HFF-Myc (cell line): ENCODE results near the gene PIK3R5.
"Not testable (repeated sequence)": the region's sequence is repeated elsewhere in the genome, so short reads cannot be mapped to it uniquely, and the experiment has no call there.

Experiments used
- DNase-seq: peaks from one replicate; pipeline ENCODE4 v3.0.0-alpha.2; 2011; ENCODE audit warnings: low read depth; ENCODE audit errors: extremely low read depth
- H3K4me3 ChIP-seq: replicated peaks from 2 replicates; pipeline ENCODE4 v1.5.1; 2011; ENCODE audit warnings: low read depth, mild to moderate bottlenecking, control low read depth, low read length
- CTCF ChIP-seq: IDR thresholded peaks from 2 replicates; pipeline ENCODE4 v1.5.1; 2012; ENCODE audit warnings: mild to moderate bottlenecking, low read depth, low read length, control low read depth; ENCODE audit errors: missing control alignments

PIK3R5 gene

DNA sequence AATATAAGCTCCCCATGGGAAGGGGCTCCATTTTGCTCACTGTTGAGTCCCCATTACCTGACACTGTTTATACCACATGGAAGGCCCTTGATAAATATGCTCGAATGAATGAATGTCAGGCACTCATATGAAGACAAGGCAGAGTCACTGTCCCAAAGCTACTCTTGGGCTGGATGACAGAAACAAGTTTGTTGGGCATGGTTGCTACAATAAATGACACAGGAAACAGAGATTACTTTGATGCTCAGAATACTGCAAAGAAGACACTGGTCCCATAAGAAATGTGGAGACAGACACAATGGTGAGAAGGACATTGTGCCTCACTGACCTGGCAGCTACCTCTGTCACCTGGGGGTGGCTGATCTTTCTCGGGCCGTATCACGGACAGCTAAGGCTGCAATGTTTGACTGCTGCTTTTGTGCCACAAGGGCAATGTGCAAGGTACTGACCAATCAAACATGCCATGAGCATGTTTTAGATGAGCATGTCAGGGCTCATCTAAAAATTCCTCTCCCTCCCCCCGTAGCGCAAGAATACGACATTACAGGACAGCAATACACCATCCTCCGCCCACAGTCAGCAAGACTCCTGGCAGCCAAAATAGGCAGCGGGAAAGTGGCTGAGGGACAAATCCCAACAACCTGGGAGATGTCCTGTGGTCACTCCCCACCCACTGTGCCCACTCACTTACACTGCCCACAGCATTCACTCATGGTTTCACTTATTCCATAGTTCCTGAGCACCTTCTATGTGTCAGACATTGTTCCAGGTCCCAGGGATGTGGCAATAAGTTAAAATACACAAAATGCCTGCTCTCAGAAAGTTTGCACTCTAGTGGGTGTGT lies 103.1 kb downstream of the PIK3R5 start:
- DNase-seq = no peak
- no peak overlapping the region for H3K4me3 ChIP-seq
- no peak for TF ChIP-seq CTCF

DNA sequence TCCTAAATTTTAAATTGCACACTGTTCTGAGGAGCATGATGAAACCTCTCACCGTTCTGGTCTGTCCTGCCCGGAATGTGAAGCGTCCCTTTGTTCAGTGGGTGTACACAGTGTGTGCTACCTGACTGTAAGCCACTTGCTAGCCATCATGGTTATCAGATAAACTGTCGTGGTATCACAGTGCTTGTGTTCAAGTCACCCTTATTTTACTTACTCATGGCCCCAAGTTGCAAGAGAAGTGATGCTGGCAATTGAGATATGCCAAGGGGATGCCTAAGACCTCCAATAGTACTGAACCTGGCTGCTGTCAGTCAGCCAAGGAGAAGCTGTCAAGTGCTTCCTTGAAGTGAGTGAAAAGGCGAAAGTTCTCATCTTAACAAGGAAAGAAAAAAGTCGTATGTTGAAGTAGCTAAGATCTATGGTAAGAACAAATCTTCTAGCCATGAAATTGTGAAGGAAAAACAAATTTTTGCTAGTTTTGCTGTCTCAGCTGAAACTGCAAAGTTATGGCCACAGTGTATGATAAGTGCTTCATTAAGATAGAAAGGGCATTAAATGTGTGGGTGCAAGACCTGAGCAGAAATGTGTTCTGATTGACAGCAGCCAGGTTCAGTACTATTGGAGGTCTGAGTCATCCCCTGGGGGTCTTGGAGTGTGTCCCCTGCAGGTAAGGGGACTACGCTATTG lies 103.9 kb downstream of the PIK3R5 start:
- no peak for DNase-seq
- no peak overlapping the region for H3K4me3 ChIP-seq

DNA sequence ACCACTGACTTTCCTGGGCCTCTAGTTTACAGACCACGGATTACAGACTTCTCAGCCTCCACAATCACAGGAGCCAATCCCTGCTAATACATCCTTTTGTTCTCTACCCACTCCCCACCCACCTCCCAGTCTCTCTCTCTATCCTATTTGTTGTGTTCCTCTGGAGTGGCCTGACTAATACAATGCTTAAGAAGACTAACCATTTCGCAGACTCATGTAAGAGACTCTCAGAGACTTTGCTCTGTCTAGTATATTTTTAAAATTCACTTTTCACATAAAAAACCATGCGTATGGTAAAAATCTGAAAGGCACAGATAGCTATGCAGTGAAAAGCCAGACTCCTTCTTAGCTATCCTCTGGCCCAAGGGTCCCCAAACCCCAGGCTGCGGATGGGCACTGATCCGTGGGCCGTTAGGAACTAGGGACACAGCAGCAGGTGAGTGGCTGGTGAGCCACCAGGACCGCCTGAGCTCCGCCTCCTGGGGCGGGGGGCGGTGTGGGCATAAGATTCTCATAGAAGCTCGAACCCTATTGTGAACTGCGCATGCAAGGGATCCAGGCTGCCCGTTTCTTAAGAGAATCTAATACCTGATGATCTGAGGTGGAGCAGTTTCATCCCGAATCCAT lies 105.6 kb downstream of the PIK3R5 start:
- H3K4me3 ChIP-seq = no peak overlapping the region
- DNase-seq = no peak
- no peak for TF ChIP-seq CTCF

More for the DNA sequence above, 103.9 kb downstream of the PIK3R5 start:
- TF ChIP-seq CTCF = no peak

GRCh38 chr17:8859027-8859803 lies 106.3 kb downstream of the PIK3R5 start:
- no peak for DNase-seq
- no peak for TF ChIP-seq CTCF
- H3K4me3 ChIP-seq = no peak overlapping the region

- TF ChIP-seq CTCF = no peak
- no peak for DNase-seq
- no peak overlapping the region for H3K4me3 ChIP-seq
Measured at GRCh38 chr17:8857919-8858318, 107.6 kb downstream of the PIK3R5 start.

- DNase-seq = no peak
- TF ChIP-seq CTCF = no peak
- H3K4me3 ChIP-seq = no peak overlapping the region
Measured at GRCh38 chr17:8856869-8857575, 108.5 kb downstream of the PIK3R5 start.

DNA sequence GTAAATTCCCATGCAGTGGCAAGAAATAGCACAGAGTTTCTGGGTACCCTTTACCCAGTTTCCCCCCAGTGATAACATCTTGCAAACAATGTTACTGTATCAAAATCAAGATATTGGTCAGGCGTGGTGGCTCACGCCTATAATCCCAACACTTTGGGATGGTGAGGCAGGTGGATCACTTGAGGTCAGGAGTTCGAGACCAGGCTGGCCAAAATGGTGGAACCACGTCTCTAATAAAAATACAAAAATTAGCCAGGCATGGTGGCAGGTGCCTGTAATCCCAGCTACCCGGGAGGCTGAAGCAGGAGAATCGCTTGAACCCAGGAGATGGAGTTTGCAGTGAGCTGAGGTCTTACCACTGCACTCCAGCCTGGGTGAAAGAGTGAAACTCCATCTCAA lies 109.3 kb downstream of the PIK3R5 start:
- not testable (repeated sequence) for DNase-seq, H3K4me3 ChIP-seq
